GM19099 (cell line): Measurements from ENCODE around the gene FLVCR2.

Experiments used
- POLR2A ChIP-seq: IDR thresholded peaks from 3 replicates; pipeline ENCODE4 v1.6.1; 2011; ENCODE audit warnings: low read depth; ENCODE audit not compliant: insufficient read length; ENCODE audit errors: extremely low read depth

FLVCR2 gene

DNA sequence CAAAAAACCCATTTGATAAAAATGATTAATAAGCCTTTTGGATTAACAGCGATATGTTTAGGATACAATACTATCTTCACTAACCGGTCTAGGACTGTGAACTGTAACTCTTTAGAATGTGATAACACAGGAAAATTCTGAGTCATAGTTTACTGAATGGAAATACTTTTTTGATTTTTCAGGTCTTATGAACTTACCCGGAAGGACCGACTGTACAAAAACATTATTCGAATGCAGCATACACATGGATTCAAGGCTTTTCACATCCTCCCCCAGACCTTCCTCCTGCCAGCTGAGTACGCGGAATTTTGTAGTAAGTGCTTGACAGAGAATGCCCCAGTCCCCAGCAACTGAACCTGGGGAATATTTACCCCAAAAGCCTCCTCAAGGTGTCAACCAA lies 111.6 kb downstream of the FLVCR2 start:
- TF ChIP-seq POLR2A: no peak

- TF ChIP-seq POLR2A: no peak
Measured at GRCh38 chr14:75697386-75697785, 119.0 kb downstream of the FLVCR2 start.
